Activated gamma-delta T cell treated with anti-CD3 and anti-CD28 coated beads, Interleukin-2, amount 50 U/mL, for 16 hours (primary cell): ENCODE results near the gene RNF32.
"Not testable (repeated sequence)": the region's sequence is repeated elsewhere in the genome, so short reads cannot be mapped to it uniquely, and the experiment has no call there.

Source experiments
- DNase-seq: peaks from one replicate; pipeline ENCODE4 v3.0.0-alpha.2; 2020; ENCODE audit warnings: low read depth

RNF32 gene

GRCh38 chr7:156642306-156643045 lies 1.9 kb downstream of the RNF32 start:
- DNase-seq: no peak

GRCh38 chr7:156647330-156647729 lies 6.8 kb downstream of the RNF32 start:
- DNase-seq: not testable (repeated sequence)

GRCh38 chr7:156650042-156650441 lies 9.5 kb downstream of the RNF32 start:
- no peak for DNase-seq

GRCh38 chr7:156651474-156651873 lies 10.9 kb downstream of the RNF32 start:
- no peak for DNase-seq

- DNase-seq: no peak
Observed at GRCh38 chr7:156652886-156653568, 12.5 kb downstream of the RNF32 start.

GRCh38 chr7:156654511-156655234 lies 14.1 kb downstream of the RNF32 start:
- no peak for DNase-seq

GRCh38 chr7:156655251-156655650 lies 14.7 kb downstream of the RNF32 start:
- no peak for DNase-seq

- no peak for DNase-seq
Observed at GRCh38 chr7:156655983-156656382, 15.4 kb downstream of the RNF32 start.

GRCh38 chr7:156656598-156656997 lies 16.0 kb downstream of the RNF32 start:
- DNase-seq: no peak

- no peak for DNase-seq
Observed at GRCh38 chr7:156657681-156658080, 17.1 kb downstream of the RNF32 start.

- DNase-seq: no peak
Observed at GRCh38 chr7:156659203-156659602, 18.6 kb downstream of the RNF32 start.

- no peak for DNase-seq
Observed at GRCh38 chr7:156659961-156660360, 19.4 kb downstream of the RNF32 start.

GRCh38 chr7:156661637-156662036 lies 21.1 kb downstream of the RNF32 start:
- no peak for DNase-seq

GRCh38 chr7:156662277-156662676 lies 21.7 kb downstream of the RNF32 start:
- no peak for DNase-seq

GRCh38 chr7:156665101-156665500 lies 24.5 kb downstream of the RNF32 start:
- no peak for DNase-seq

GRCh38 chr7:156666368-156667109 lies 26.0 kb downstream of the RNF32 start:
- DNase-seq: no peak

- DNase-seq: no peak
Observed at GRCh38 chr7:156667110-156667426, 26.5 kb downstream of the RNF32 start.

- DNase-seq: no peak
Observed at GRCh38 chr7:156668130-156668741, 27.7 kb downstream of the RNF32 start.

- no peak for DNase-seq
Observed at GRCh38 chr7:156669035-156669828, 28.7 kb downstream of the RNF32 start.

GRCh38 chr7:156673454-156673853 lies 32.9 kb downstream of the RNF32 start:
- DNase-seq: no peak

- DNase-seq: no peak
Observed at GRCh38 chr7:156673902-156674301, 33.3 kb downstream of the RNF32 start.
